ENCODE data around the gene PIGU. TPM values are rescaled to one million over a fixed set of nuclear protein-coding genes. Genes with fewer than 3 reads are reported as not detected.

The PIGU gene
- total and polyA plus RNA-seq, 2 of the 13 experiments (the other 11 are each of a cell fraction or from before 2014, with no cell fraction given): 45.5 to 231 TPM

DNA sequence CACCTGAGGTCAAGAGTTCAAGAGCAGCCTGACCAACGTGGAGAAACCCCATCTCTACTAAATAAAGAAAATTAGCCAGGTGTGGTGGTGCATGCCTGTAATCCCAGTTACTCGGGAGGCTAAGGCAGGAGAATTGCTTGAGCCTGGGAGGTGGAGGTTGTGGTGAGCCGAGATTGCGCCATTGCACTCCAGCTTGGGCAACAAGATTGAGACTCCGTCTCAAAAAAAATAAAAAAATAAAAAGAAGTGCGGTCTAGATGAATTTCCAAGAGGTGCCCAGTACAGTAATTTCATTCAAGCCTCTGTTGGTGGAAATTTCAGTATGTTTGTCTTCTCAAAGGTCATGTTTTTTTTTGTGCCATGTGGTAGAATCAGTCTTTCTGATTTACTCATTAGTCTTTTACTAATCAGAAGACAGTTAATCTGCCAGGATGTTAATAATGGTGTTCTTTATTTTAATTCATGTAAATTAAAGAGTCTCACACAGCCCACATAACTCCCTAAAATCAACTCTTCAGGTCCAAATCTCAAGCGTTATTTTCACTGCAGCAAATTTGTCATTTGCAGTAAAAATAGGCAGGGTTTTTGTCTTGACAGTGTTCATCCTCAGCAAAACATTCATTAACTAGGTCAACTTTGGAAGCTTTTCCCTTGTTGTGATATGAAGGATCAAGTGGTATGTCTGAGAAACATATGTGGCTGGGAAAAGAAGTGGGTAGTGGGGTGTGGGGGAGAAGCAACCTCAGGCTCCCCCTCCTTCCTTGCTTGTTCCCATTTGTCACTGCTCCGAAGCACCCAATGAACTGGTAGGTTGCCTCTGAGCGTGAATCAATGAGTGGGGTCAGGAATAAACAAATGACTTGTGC lies 40.6 kb upstream of the PIGU start (continued):
- TF ChIP-seq, protein P1, sequence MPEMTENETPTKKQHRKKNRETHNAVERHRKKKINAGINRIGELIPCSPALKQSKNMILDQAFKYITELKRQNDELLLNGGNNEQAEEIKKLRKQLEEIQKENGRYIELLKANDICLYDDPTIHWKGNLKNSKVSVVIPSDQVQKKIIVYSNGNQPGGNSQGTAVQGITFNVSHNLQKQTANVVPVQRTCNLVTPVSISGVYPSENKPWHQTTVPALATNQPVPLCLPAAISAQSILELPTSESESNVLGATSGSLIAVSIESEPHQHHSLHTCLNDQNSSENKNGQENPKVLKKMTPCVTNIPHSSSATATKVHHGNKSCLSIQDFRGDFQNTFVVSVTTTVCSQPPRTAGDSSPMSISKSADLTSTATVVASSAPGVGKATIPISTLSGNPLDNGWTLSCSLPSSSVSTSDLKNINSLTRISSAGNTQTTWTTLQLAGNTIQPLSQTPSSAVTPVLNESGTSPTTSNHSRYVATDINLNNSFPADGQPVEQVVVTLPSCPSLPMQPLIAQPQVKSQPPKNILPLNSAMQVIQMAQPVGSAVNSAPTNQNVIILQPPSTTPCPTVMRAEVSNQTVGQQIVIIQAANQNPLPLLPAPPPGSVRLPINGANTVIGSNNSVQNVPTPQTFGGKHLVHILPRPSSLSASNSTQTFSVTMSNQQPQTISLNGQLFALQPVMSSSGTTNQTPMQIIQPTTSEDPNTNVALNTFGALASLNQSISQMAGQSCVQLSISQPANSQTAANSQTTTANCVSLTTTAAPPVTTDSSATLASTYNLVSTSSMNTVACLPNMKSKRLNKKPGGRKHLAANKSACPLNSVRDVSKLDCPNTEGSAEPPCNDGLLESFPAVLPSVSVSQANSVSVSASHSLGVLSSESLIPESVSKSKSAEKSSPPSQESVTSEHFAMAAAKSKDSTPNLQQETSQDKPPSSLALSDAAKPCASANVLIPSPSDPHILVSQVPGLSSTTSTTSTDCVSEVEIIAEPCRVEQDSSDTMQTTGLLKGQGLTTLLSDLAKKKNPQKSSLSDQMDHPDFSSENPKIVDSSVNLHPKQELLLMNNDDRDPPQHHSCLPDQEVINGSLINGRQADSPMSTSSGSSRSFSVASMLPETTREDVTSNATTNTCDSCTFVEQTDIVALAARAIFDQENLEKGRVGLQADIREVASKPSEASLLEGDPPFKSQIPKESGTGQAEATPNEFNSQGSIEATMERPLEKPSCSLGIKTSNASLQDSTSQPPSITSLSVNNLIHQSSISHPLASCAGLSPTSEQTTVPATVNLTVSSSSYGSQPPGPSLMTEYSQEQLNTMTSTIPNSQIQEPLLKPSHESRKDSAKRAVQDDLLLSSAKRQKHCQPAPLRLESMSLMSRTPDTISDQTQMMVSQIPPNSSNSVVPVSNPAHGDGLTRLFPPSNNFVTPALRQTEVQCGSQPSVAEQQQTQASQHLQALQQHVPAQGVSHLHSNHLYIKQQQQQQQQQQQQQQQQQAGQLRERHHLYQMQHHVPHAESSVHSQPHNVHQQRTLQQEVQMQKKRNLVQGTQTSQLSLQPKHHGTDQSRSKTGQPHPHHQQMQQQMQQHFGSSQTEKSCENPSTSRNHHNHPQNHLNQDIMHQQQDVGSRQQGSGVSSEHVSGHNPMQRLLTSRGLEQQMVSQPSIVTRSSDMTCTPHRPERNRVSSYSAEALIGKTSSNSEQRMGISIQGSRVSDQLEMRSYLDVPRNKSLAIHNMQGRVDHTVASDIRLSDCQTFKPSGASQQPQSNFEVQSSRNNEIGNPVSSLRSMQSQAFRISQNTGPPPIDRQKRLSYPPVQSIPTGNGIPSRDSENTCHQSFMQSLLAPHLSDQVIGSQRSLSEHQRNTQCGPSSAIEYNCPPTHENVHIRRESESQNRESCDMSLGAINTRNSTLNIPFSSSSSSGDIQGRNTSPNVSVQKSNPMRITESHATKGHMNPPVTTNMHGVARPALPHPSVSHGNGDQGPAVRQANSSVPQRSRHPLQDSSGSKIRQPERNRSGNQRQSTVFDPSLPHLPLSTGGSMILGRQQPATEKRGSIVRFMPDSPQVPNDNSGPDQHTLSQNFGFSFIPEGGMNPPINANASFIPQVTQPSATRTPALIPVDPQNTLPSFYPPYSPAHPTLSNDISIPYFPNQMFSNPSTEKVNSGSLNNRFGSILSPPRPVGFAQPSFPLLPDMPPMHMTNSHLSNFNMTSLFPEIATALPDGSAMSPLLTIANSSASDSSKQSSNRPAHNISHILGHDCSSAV (CRISPR knock-in tag; IDR thresholded peaks at IDR 0.05; ENCODE audit: borderline replicate concordance): no peak
- peak; percentile 60 for TF ChIP-seq CREM (IDR thresholded peaks at IDR 0.05)
- no peak for TF ChIP-seq CREM (CRISPR knock-in tag; IDR thresholded peaks at IDR 0.05)
- 0 out of 2 replicates have a peak, but pooled peaks have one; percentile 44 for TF ChIP-seq ZNF761 (CRISPR knock-in tag; conservative IDR thresholded peaks at IDR 0.05)
- TF ChIP-seq REL (CRISPR knock-in tag; conservative IDR thresholded peaks at IDR 0.05): no peak
- TF ChIP-seq ZSCAN29 (CRISPR knock-in tag; conservative IDR thresholded peaks at IDR 0.05): no peak
- TF ChIP-seq MED1 (CRISPR knock-in tag; IDR thresholded peaks at IDR 0.05): peak; percentile 36; the same call in 1 of the 2 replicates
- TF ChIP-seq, protein P2, sequence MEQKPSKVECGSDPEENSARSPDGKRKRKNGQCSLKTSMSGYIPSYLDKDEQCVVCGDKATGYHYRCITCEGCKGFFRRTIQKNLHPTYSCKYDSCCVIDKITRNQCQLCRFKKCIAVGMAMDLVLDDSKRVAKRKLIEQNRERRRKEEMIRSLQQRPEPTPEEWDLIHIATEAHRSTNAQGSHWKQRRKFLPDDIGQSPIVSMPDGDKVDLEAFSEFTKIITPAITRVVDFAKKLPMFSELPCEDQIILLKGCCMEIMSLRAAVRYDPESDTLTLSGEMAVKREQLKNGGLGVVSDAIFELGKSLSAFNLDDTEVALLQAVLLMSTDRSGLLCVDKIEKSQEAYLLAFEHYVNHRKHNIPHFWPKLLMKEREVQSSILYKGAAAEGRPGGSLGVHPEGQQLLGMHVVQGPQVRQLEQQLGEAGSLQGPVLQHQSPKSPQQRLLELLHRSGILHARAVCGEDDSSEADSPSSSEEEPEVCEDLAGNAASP (CRISPR knock-in tag; IDR thresholded peaks at IDR 0.05; ENCODE audit: borderline replicate concordance): no peak; the same call in none of the 2 replicates
- no peak for TF ChIP-seq HHEX (CRISPR knock-in tag; IDR thresholded peaks at IDR 0.05)
- TF ChIP-seq ZNF205 (CRISPR knock-in tag; IDR thresholded peaks at IDR 0.05): no peak
- no peak for TF ChIP-seq ZZZ3 (CRISPR knock-in tag; IDR thresholded peaks at IDR 0.05; ENCODE audit: borderline replicate concordance)
- TF ChIP-seq TARDBP (CRISPR knock-in tag; IDR thresholded peaks at IDR 0.05): peak; percentile 58; the same call in 1 of the 2 replicates
- TF ChIP-seq, protein P3, sequence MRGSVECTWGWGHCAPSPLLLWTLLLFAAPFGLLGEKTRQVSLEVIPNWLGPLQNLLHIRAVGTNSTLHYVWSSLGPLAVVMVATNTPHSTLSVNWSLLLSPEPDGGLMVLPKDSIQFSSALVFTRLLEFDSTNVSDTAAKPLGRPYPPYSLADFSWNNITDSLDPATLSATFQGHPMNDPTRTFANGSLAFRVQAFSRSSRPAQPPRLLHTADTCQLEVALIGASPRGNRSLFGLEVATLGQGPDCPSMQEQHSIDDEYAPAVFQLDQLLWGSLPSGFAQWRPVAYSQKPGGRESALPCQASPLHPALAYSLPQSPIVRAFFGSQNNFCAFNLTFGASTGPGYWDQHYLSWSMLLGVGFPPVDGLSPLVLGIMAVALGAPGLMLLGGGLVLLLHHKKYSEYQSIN (CRISPR knock-in tag; IDR thresholded peaks at IDR 0.05; ENCODE audit: borderline replicate concordance): no peak
- TF ChIP-seq, protein P4, sequence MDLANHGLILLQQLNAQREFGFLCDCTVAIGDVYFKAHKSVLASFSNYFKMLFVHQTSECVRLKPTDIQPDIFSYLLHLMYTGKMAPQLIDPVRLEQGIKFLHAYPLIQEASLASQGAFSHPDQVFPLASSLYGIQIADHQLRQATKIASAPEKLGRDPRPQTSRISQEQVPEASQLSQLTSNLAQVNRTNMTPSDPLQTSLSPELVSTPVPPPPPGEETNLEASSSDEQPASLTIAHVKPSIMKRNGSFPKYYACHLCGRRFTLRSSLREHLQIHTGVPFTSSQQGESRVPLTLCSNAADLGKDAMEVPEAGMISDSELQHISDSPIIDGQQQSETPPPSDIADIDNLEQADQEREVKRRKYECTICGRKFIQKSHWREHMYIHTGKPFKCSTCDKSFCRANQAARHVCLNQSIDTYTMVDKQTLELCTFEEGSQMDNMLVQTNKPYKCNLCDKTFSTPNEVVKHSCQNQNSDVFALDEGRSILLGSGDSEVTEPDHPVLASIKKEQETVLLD (CRISPR knock-in tag; IDR thresholded peaks at IDR 0.05; ENCODE audit: low read depth): no peak
- TF ChIP-seq GPN1 (CRISPR knock-in tag; IDR thresholded peaks at IDR 0.05; ENCODE audit: borderline replicate concordance): no peak
- TF ChIP-seq EHMT2 (IDR thresholded peaks at IDR 0.05; ENCODE audit: borderline replicate concordance, low read depth, low read length): peak; percentile 48; the same call in 1 of the 2 replicates
- TF ChIP-seq MEF2D (CRISPR knock-in tag; IDR thresholded peaks at IDR 0.05): no peak
